DOHH2 (cell line): Measurements from ENCODE around the gene FABP1.

Experiments used
- H3F3A ChIP-seq: fragments of 200-600 bp; sonication (generic), shearing (Covaris generic); 2 replicates; pipeline ENCODE4 v1.6.0; 2016; ENCODE audit warnings: antibody characterized with exemption, mild to moderate bottlenecking; ENCODE audit not compliant: control insufficient read depth, insufficient read depth
- H3K27ac ChIP-seq: fragments of 200-600 bp; sonication (generic); 2 replicates; pipeline ENCODE4 v1.5.1; 2014; ENCODE audit warnings: low read depth, mild to moderate bottlenecking, low read length, moderate library complexity
- H3K27me3 ChIP-seq: fragments of 200-600 bp; sonication (generic); 2 replicates; pipeline ENCODE4 v1.6.1; 2014; ENCODE audit warnings: mild to moderate bottlenecking, low read length, mixed read lengths; ENCODE audit not compliant: control insufficient read depth
- H3K36me3 ChIP-seq: fragments of 200-600 bp; sonication (generic); 2 replicates; pipeline ENCODE4 v1.6.1; 2014; ENCODE audit warnings: mild to moderate bottlenecking, low read length, moderate library complexity, mixed read lengths; ENCODE audit not compliant: control insufficient read depth
- H3K4me1 ChIP-seq: fragments of 200-600 bp; sonication (generic); 2 replicates; pipeline ENCODE4 v1.6.1; 2014; ENCODE audit warnings: mild to moderate bottlenecking, low read length, mixed read lengths; ENCODE audit not compliant: control insufficient read depth
- H3K4me2 ChIP-seq: fragments of 200-600 bp; sonication (generic); 2 replicates; pipeline ENCODE4 v1.6.0; 2014; ENCODE audit warnings: mild to moderate bottlenecking, low read length, moderate library complexity
- H3K4me3 ChIP-seq: fragments of 200-600 bp; sonication (generic); 2 replicates; pipeline ENCODE4 v1.5.1; 2014; ENCODE audit warnings: mild to moderate bottlenecking, low read length, mixed read lengths
- H3K79me2 ChIP-seq: fragments of 200-600 bp; sonication (generic); 2 replicates; pipeline ENCODE4 v1.6.1; 2014; ENCODE audit warnings: mild to moderate bottlenecking, low read length, mixed read lengths; ENCODE audit not compliant: control insufficient read depth
- H3K9me2 ChIP-seq: fragments of 200-600 bp; sonication (generic); replicated peaks from 2 replicates; pipeline ENCODE4 v1.6.1; 2014; ENCODE audit warnings: mild to moderate bottlenecking, low read length, mixed read lengths; ENCODE audit not compliant: control insufficient read depth
- H3K9me3 ChIP-seq: fragments of 200-600 bp; sonication (generic); 2 replicates; pipeline ENCODE4 v1.6.1; 2014; ENCODE audit warnings: antibody characterized with exemption, low read length, mixed read lengths; ENCODE audit not compliant: control insufficient read depth, insufficient read depth
- H4K20me1 ChIP-seq: fragments of 200-600 bp; sonication (generic); 2 replicates; pipeline ENCODE4 v1.6.0; 2014; ENCODE audit warnings: low read depth, mild to moderate bottlenecking, antibody characterized with exemption, low read length, moderate library complexity; ENCODE audit not compliant: control insufficient read depth, insufficient read depth
- EZH2phosphoT487 ChIP-seq: fragments of 200-600 bp; sonication (generic); IDR thresholded peaks from 2 replicates; pipeline ENCODE4 v1.6.1; 2017; ENCODE audit warnings: borderline replicate concordance, mild to moderate bottlenecking, antibody characterized with exemption, low read length, moderate library complexity, mixed read lengths
- TF ChIP-seq, protein P1 (sequence below): fragments of 200-600 bp; sonication (generic); IDR thresholded peaks from one replicate; pipeline ENCODE4 v1.5.1; 2014; ENCODE audit warnings: antibody characterized with exemption, mild to moderate bottlenecking, low read depth, low read length; ENCODE audit not compliant: poor library complexity, severe bottlenecking

Gene FABP1

DNA sequence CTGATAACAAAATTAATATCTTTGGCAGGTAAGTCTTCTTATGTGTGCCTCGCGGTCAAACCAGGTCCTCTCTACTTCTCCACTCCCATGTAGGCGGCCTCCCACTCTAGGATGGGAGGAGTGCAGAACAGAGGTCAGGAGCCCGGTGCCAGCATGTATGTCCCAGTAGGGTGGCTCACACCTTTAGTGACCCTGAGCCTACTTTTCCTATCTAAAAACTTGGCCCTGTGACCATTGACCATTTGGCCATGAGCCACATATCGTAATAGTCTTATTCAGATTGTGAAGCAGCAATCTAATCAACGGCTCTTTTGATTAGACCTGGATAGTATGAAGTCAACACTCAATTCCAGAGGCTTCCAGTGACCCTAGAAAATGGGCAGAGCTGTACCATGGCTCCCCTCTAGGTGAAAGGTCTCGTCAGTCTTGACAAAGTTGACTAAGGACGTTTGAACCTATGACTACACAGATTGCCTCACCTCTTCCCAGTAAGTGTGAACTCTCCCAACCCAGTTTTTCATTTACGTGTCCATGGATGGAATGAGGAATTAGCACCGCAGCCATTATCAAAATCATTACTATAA lies 17.1 kb upstream of the FABP1 start:
- no peak for TF ChIP-seq EZH2phosphoT487
- TF ChIP-seq, protein P1, sequence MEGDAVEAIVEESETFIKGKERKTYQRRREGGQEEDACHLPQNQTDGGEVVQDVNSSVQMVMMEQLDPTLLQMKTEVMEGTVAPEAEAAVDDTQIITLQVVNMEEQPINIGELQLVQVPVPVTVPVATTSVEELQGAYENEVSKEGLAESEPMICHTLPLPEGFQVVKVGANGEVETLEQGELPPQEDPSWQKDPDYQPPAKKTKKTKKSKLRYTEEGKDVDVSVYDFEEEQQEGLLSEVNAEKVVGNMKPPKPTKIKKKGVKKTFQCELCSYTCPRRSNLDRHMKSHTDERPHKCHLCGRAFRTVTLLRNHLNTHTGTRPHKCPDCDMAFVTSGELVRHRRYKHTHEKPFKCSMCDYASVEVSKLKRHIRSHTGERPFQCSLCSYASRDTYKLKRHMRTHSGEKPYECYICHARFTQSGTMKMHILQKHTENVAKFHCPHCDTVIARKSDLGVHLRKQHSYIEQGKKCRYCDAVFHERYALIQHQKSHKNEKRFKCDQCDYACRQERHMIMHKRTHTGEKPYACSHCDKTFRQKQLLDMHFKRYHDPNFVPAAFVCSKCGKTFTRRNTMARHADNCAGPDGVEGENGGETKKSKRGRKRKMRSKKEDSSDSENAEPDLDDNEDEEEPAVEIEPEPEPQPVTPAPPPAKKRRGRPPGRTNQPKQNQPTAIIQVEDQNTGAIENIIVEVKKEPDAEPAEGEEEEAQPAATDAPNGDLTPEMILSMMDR, result no peak
- no peaks in the 10 kb centered on the region for H3K4me1 ChIP-seq

GRCh38 chr2:88144271-88144670 lies 16.4 kb upstream of the FABP1 start:
- no peaks in the 10 kb centered on the region for H3K79me2 ChIP-seq
- no peak overlapping the region for H3K27ac ChIP-seq
- no peaks in the 10 kb centered on the region for H3F3A ChIP-seq
- no peaks in the 10 kb centered on the region for H3K9me2 ChIP-seq
- no peak overlapping the region for H3K4me3 ChIP-seq
- no peaks in the 10 kb centered on the region for H4K20me1 ChIP-seq
- H3K9me3 ChIP-seq, result peaks cover 6% of the 10 kb centered on the region; the same call in 1 of the 2 replicates
- no peaks in the 10 kb centered on the region for H3K36me3 ChIP-seq
- H3K27me3 ChIP-seq, result 0 out of 2 replicates have a peak, but pooled peaks cover 6% of the 10 kb centered on the region
- no peak overlapping the region for H3K4me2 ChIP-seq
- no peaks in the 10 kb centered on the region for H3K4me1 ChIP-seq
- TF ChIP-seq, protein P1, result no peak
- no peak for TF ChIP-seq EZH2phosphoT487

More for the DNA sequence above, 17.1 kb upstream of the FABP1 start:
- no peaks in the 10 kb centered on the region for H3K9me2 ChIP-seq
- H3K79me2 ChIP-seq, result no peaks in the 10 kb centered on the region
- no peak overlapping the region for H3K27ac ChIP-seq
- no peak overlapping the region for H3K4me2 ChIP-seq
- 0 out of 2 replicates have a peak, but pooled peaks cover 3% of the 10 kb centered on the region for H3K27me3 ChIP-seq
- peaks cover 6% of the 10 kb centered on the region; the same call in 1 of the 2 replicates for H3K9me3 ChIP-seq
- H4K20me1 ChIP-seq, result no peaks in the 10 kb centered on the region
- no peaks in the 10 kb centered on the region for H3K36me3 ChIP-seq
- no peaks in the 10 kb centered on the region for H3F3A ChIP-seq
- no peak overlapping the region for H3K4me3 ChIP-seq

DNA sequence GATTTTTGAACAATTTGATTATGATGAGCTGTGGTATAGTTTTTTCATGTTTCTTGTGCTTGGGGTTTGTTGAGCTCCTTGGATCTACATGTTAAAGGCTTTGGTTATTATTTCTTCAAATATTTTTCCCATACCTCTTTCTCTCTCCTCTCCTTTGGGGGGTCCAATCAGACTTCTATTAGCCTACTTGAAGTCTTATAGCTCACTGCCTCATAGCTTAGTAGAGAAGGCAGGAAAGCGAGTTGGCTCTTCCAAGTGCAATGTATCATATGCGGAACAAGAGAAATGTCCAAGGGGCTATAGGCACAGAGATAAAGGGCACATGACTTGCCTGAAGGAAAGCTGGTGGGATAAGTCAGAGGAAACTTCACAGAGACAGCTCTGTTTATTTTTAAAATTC lies 14.1 kb upstream of the FABP1 start:
- Histone ChIP-seq H3K4me1 (no peaks in the 10 kb centered on the region), H3K27me3 (0 out of 2 replicates have a peak, but pooled peaks cover 6% of the 10 kb centered on the region), H3K9me3 (no peaks in the 10 kb centered on the region), H3K4me3 (no peak overlapping the region), H3K27ac (no peak overlapping the region), H3K79me2 (no peaks in the 10 kb centered on the region), H3K9me2 (no peaks in the 10 kb centered on the region), H3K36me3 (no peaks in the 10 kb centered on the region), H3K4me2 (no peak overlapping the region), H3F3A (no peaks in the 10 kb centered on the region), H4K20me1 (no peaks in the 10 kb centered on the region)
- no peak for TF ChIP-seq EZH2phosphoT487
- TF ChIP-seq, protein P1, result no peak
